GM10266 (cell line): Measurements from ENCODE around the gene B4GALNT1.

Source experiments
- DNase-seq: peaks from one replicate; pipeline ENCODE4 v3.0.0; 2012; ENCODE audit errors: extremely low spot score
- TF ChIP-seq, protein P1 (sequence below): IDR thresholded peaks from 2 replicates; pipeline ENCODE4 v1.5.1; 2012; ENCODE audit warnings: mild to moderate bottlenecking, low read depth; ENCODE audit not compliant: control insufficient read depth, insufficient read depth; ENCODE audit errors: missing control alignments

The B4GALNT1 gene

DNA sequence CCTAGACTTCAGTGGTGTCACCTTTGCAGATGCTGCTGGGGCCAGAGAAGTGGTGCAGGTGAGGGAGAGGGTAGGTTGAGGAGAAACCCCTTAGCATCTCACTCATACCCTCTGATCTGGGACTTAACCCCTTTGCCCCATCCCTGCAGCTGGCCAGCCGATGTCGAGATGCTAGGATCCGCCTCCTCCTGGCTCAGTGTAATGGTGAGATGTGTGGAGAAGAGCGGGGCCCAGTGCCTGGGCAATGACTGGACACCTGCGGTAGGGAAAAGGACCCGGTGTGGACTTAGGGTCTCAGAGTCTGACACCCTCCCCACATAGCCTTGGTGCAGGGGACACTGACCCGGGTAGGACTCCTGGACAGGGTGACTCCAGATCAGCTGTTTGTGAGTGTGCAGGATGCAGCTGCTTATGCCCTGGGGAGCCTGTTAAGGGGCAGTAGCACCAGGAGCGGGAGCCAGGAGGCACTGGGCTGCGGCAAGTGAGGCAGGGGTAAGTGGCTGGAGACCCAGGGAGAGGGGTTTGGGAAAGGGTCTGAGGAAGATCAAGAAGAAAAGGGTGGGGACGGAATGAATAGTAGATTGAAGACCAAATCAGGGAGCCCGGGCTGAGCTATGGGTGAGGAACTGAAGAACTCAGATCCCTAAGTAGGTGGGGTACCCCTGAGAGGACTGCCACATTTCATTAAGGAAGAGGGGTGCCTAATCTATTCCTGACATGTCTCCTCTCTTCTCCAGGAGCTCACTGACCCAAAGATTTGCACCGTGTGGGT, 7.6 kb downstream of the B4GALNT1 start:
- TF ChIP-seq, protein P1, sequence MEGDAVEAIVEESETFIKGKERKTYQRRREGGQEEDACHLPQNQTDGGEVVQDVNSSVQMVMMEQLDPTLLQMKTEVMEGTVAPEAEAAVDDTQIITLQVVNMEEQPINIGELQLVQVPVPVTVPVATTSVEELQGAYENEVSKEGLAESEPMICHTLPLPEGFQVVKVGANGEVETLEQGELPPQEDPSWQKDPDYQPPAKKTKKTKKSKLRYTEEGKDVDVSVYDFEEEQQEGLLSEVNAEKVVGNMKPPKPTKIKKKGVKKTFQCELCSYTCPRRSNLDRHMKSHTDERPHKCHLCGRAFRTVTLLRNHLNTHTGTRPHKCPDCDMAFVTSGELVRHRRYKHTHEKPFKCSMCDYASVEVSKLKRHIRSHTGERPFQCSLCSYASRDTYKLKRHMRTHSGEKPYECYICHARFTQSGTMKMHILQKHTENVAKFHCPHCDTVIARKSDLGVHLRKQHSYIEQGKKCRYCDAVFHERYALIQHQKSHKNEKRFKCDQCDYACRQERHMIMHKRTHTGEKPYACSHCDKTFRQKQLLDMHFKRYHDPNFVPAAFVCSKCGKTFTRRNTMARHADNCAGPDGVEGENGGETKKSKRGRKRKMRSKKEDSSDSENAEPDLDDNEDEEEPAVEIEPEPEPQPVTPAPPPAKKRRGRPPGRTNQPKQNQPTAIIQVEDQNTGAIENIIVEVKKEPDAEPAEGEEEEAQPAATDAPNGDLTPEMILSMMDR = no peak
- no peak for DNase-seq

DNA sequence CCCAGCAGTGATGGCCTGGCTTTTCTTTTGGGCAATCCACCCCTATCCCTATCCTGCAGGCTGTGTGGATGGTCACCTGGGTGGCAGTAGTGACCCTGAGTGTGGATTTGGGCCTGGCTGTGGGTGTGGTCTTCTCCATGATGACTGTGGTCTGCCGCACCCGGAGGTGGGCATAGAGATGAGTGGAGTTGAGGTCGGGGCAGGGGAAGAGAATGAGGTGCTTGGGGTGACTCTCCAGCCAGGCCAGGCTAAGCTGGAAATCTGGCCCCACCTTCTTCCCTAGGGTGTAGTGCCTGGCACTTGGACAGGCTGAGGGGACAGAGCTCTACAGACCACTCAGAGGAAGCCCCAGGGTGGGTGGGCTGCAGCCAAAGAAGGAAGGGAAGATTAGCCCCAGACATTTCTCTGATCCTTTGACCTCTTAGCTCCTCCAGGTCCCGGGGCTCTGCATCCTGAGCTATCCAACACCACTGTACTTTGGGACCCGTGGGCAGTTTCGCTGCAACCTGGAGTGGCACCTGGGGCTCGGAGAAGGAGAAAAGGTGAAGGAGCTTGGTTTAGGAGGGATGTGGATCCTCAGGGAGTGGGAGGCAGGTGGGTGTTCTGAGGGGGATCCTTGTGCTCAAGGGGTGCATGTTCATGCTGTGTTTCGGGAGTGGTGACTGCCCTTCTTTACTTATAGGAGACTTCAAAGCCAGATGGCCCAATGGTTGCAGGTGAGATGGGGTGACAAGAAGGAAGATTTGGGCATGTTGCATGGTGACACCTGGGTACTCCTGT, 8.4 kb downstream of the B4GALNT1 start:
- TF ChIP-seq, protein P1 = no peak
- DNase-seq = no peak

DNA sequence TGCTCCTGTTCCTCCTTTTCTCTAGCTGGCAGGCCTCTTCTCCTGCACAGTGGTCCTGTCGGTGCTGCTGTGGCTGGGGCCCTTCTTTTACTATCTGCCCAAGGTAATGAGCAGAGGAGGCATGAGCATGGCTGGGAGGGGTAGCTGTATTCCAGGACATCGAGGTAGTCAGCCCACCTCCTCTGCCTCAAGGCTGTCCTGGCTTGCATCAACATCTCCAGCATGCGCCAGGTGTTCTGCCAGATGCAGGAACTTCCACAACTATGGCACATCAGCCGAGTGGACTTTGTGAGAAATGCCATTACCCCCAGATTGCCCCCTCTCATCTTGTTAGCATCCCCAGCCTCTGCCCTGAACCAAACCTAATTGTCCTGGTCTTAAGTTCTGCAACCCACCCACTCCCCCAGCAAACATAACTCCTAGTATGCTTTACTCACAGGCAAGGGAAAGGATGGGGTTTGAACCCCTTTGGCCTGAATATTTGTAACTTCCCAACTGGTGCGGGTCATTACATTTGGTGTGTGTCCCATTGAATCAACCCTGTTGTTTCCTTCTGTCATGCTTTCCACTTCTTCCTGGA, 9.1 kb downstream of the B4GALNT1 start:
- no peak for DNase-seq
- TF ChIP-seq, protein P1 = no peak

DNA sequence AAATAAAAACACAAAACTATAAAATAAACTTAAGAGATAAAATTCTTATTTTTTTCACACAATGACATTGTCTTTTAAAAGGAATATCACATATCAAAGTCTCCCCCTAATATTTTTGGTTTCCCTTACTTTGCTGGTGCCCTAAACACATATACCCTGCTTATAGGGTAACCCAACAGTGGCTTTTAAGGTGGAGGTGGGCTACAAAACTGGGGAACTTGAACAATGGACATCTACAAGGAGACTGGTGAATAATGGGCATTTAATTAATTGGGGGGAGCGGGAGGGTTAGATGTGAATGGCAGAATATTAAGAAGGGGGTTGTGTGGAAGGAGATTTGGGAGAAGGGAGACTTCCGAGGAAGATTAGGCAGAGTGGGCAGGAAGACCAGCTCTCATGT, 9.6 kb downstream of the B4GALNT1 start:
- TF ChIP-seq, protein P1 = no peak
- no peak for DNase-seq

DNA sequence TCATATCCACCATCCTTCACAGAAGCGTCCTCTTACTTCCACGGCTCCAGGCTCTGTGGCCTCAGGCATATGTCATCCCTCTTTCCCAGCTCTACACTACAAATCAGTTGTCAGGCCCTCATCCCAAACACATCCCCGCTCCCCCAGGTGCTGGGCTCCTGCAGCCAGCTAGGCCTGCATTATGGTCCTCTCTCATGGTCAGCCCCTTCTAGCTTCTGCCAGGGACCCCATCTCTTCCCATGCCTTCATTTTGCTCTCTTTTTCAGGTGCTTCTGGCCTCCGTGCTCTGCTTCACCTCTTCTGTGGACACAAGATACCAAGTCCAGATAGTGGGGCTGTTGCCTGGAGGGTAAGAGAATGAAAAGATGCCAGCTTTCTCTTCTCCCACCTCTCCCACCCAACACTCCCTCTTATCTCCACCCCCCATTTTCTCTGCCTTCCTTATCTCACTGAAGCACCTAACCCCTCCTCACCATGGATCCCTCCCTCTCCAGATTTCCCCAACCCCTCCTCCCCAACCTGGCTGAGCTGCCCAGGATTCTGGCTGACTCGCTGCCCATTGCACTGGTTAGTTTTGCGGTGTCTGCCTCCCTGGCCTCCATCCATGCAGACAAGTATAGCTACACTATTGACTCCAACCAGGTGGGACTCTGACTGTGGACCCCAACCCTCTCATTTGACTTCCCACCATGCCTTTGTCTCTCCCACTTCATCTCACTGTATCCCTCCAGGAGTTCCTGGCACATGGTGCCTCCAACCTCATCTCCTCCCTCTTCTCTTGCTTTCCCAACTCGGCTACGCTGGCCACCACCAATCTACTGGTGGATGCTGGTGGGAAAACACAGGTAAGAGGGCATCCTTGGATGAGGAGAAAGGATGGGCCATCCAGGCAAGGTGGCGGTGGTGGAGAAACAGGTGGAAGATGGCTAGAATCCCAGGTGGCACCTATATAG, 10.4 kb downstream of the B4GALNT1 start:
- TF ChIP-seq, protein P1 = no peak
- no peak for DNase-seq

DNA sequence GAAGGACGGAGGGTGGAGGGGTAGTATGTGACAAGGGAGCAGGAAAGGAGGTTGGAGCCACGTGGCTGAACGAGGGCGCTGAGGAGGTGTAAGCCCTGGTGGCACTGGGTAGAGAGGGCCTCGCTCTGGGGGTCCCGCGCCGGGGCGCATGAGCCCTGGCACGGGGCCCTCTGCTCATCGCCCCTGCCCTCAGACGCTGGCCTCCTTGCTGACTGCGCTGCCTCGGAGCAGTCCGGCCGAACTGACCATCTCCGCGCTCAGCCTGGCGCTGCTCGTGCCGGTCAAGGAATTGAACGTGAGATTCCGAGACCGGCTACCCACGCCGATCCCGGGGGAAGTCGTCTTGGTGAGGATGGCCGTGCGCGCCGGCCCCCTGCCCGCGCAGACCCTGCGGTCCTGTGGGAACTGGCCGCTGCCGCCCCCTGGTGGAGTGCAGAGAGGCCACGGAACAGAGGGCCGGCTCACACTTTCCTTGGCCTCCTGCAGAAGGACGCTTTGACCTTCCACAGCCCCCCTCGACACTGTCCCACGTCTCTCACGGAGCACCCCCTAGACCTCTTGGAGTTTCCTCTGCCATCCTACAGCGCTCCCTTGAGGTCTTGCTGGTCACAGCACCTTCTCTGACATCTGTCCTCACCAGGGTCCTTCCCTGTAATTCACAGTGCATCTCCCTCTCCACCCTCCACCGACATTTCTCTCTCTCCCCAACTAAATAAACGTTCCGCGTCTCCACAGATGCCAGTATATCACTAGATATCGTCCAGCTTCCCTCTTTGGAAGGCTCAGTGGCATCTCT, 11.3 kb downstream of the B4GALNT1 start:
- peak; percentile 86 for DNase-seq
- TF ChIP-seq, protein P1 = peak; percentile 90
